Activated CD8-positive, alpha-beta memory T cell treated with anti-CD3 and anti-CD28 coated beads, Interleukin-2, amount 10 ng/mL, durations not matched to agents 7 days and 5 days (primary cell): Measurements from ENCODE around the gene DGKB. TPM values are rescaled to one million over a fixed set of nuclear protein-coding genes. Genes with fewer than 3 reads are reported as not detected.

ENCODE experiments used
- ATAC-seq: fragments of 150-1000 bp; cut with Tn5 transposase; one replicate; pipeline ENCODE4 v1.10.0; 2021; ENCODE audit warnings: moderate library complexity
- CTCF ChIA-PET: fragments of 350-600 bp; sonication (Branson Sonifier 250); formaldehyde crosslinking; loops from one replicate; lab custom pipeline; 2021; ENCODE audit warnings: antibody characterized with exemption; lab: Charles Lee
- DNase-seq: peaks from one replicate; pipeline ENCODE4 v3.0.0-alpha.2; 2020
- H3K27ac Mint-ChIP-seq: one replicate; pipeline ENCODE4 v1.8.0; 2021; ENCODE audit warnings: mild to moderate bottlenecking, mixed read lengths
- H3K27me3 Mint-ChIP-seq: one replicate; pipeline ENCODE4 v1.8.0; 2021; ENCODE audit warnings: mixed read lengths
- H3K36me3 Mint-ChIP-seq: one replicate; pipeline ENCODE4 v1.8.0; 2021; ENCODE audit warnings: mild to moderate bottlenecking, mixed read lengths
- H3K4me1 Mint-ChIP-seq: one replicate; pipeline ENCODE4 v1.8.0; 2021; ENCODE audit warnings: mixed read lengths
- H3K4me3 Mint-ChIP-seq: one replicate; pipeline ENCODE4 v1.8.0; 2021; ENCODE audit warnings: mild to moderate bottlenecking, moderate library complexity, mixed read lengths
- H3K9me3 Mint-ChIP-seq: one replicate; pipeline ENCODE4 v1.8.0; 2022; ENCODE audit warnings: low read depth, mixed read lengths
- total RNA-seq, 2 experiments: library from RNA; stranded (reverse); gene quantifications; one replicate each; pipeline ENCODE4 v1.2.3, GENCODE V29; 2021

The DGKB gene
- total RNA-seq, 2 experiments from 2014 or later: not detected

DNA sequence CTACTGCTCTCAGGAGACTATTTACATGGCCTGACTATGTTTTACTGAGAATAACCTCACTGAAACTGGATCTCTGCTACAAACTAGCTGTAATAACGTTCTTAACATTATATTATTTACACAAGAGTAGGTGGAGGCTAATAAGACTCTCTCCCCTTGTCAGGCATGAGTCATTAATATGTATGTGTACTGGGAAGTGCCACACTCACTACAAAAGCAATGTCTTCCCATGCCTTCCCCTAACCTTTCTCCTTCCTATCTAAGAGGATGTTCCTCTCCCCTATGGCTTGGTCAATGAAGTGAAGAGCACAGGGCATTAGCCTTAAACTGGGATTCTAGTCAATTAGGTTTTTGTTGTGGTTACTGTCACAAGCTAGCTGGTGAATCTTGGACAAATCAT lies 147.9 kb downstream of the DGKB start:
- ATAC-seq (no peak), DNase-seq (no peak)
- no peaks in the 10 kb centered on the region for H3K4me1 Mint-ChIP-seq
- H3K36me3 Mint-ChIP-seq: no peaks in the 10 kb centered on the region
- H3K27me3 Mint-ChIP-seq: no peaks in the 10 kb centered on the region
- CTCF ChIA-PET: no interaction called here
- peaks cover 2% of the 10 kb centered on the region for H3K9me3 Mint-ChIP-seq
- no peak overlapping the region for H3K27ac Mint-ChIP-seq
- H3K4me3 Mint-ChIP-seq: no peak overlapping the region

DNA sequence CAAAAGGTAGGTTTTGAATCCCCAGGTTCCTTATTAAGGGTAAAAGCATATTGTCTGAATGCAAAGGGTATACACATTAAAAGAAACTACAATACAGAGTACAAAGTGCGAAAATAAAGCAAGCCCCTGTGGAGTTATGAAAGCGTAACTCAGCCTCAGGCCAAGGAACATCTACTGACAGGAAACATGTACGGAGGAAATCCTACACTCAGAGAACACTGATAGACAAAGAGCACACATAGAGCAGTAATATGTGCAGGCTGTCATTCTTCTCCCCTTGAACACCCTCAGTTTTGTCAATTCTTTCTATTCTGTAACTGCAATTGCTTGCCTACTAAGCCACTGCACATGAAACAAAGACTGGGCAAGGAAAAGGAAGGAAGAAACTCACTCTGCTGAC lies 150.2 kb downstream of the DGKB start:
- no peak for ATAC-seq
- CTCF ChIA-PET: no interaction called here

GRCh38 chr7:14751461-14751860 lies 151.1 kb downstream of the DGKB start:
- Mint-ChIP-seq H3K27ac (no peak overlapping the region), H3K36me3 (no peaks in the 10 kb centered on the region), H3K27me3 (no peaks in the 10 kb centered on the region), H3K9me3 (no peaks in the 10 kb centered on the region), H3K4me1 (no peaks in the 10 kb centered on the region), H3K4me3 (no peak overlapping the region)
- DNase-seq (no peak), ATAC-seq (no peak)
- CTCF ChIA-PET: no interaction called here

More for the DNA sequence above, 150.2 kb downstream of the DGKB start:
- Mint-ChIP-seq H3K27ac (no peak overlapping the region), H3K4me1 (no peaks in the 10 kb centered on the region), H3K4me3 (no peak overlapping the region), H3K27me3 (no peaks in the 10 kb centered on the region), H3K36me3 (no peaks in the 10 kb centered on the region), H3K9me3 (no peaks in the 10 kb centered on the region)
- DNase-seq: no peak

DNA sequence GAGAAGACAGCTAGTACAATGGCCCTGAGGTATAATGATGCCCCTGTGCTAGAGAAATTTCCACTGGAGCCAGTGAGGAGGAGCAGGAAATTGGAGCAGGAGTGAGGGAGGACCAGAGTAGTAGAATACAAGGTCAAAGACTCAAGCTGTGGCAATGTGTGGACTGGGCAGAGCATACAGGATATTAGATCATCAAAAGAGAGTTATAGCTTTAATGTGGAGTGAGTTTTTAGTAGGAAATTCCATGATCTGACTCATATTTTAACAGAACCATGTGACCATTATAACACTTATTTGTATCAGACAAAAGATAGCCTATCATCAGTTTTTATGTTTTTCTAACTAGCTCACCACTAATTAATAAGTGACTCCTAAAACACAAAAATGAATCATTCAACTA lies 154.1 kb downstream of the DGKB start:
- Mint-ChIP-seq H3K4me3 (no peak overlapping the region), H3K9me3 (peaks cover 4% of the 10 kb centered on the region), H3K27me3 (no peaks in the 10 kb centered on the region), H3K4me1 (no peaks in the 10 kb centered on the region), H3K27ac (no peak overlapping the region), H3K36me3 (no peaks in the 10 kb centered on the region)
- ATAC-seq (no peak), DNase-seq (no peak)
- CTCF ChIA-PET: no interaction called here

- peaks cover 4% of the 10 kb centered on the region for H3K9me3 Mint-ChIP-seq
- no peak for DNase-seq
- CTCF ChIA-PET: no interaction called here
- no peaks in the 10 kb centered on the region for H3K36me3 Mint-ChIP-seq
- ATAC-seq: no peak
- no peaks in the 10 kb centered on the region for H3K4me1 Mint-ChIP-seq
- no peak overlapping the region for H3K4me3 Mint-ChIP-seq
- no peak overlapping the region for H3K27ac Mint-ChIP-seq
- no peaks in the 10 kb centered on the region for H3K27me3 Mint-ChIP-seq
Measured at GRCh38 chr7:14747701-14748100, 154.8 kb downstream of the DGKB start.

DNA sequence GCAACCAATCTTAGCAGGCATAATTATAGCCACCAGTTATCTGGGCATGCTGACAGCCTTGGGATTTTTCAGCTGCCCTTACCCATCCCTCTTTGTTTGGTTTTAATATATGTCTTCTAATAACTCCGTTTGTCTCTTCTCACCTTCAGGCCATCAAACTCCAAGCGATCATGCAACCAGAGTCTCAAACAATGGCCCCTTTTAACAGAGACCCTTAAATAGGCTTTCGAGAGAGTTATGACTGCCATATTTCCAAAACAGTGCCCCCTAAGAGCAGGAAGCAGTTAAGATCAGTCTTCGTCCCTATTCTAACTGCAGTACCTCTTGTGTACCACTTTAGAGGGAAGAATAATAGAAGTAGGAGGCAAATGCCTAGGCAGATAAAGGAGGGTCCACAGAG lies 157.5 kb downstream of the DGKB start:
- H3K4me3 Mint-ChIP-seq: no peak overlapping the region
- H3K9me3 Mint-ChIP-seq: peaks cover 4% of the 10 kb centered on the region
- no peak for DNase-seq
- no peak overlapping the region for H3K27ac Mint-ChIP-seq
- H3K36me3 Mint-ChIP-seq: no peaks in the 10 kb centered on the region
- H3K27me3 Mint-ChIP-seq: no peaks in the 10 kb centered on the region
- CTCF ChIA-PET: no interaction called here
- H3K4me1 Mint-ChIP-seq: no peaks in the 10 kb centered on the region
- ATAC-seq: no peak

- Mint-ChIP-seq H3K36me3 (peaks cover 2% of the 10 kb centered on the region), H3K4me3 (no peak overlapping the region), H3K27me3 (no peaks in the 10 kb centered on the region), H3K9me3 (peaks cover 4% of the 10 kb centered on the region), H3K27ac (no peak overlapping the region), H3K4me1 (peaks cover 4% of the 10 kb centered on the region)
- ATAC-seq (no peak), DNase-seq (no peak)
- CTCF ChIA-PET: no interaction called here
Measured at GRCh38 chr7:14740606-14741005, 161.9 kb downstream of the DGKB start.

GRCh38 chr7:14739841-14740185 lies 162.7 kb downstream of the DGKB start:
- CTCF ChIA-PET: no interaction called here
- H3K4me3 Mint-ChIP-seq: no peak overlapping the region
- peaks cover 2% of the 10 kb centered on the region for H3K36me3 Mint-ChIP-seq
- H3K4me1 Mint-ChIP-seq: peaks cover 4% of the 10 kb centered on the region
- no peak for ATAC-seq
- H3K9me3 Mint-ChIP-seq: peaks cover 4% of the 10 kb centered on the region
- no peak for DNase-seq
- H3K27me3 Mint-ChIP-seq: no peaks in the 10 kb centered on the region
- H3K27ac Mint-ChIP-seq: no peak overlapping the region

DNA sequence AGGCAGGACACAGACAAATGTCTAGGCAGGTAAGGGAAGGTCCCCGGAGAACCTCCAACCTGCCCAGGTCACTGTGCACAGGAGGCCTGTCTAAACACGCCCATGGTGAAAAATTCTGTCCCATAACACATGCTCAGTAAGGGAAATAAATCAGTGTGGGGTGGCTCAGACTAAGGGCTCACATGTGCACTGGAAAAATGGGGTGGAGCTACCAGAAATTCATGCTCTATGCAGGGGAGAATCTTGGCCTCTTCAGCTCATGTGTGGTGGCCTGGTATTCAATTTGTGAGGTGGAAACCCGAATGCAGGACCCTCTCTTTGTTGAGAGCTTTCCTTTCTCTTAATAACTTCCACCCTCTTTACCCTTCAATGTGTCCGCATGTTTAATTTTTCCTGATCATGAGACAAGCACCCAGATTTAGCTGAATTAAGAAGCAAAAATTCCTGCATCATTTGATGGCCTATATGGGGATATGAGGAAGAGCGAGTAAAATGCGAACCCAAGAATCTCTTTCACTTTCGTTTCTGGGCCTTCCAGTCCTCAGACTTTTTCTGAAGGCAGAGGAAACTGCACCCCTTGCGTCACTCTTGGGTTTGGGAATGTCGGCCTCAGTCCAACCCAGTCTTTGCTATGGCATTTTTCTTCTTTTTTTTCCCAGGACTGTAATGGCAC lies 163.2 kb downstream of the DGKB start:
- Mint-ChIP-seq H3K4me1 (peaks cover 4% of the 10 kb centered on the region), H3K36me3 (peaks cover 2% of the 10 kb centered on the region), H3K9me3 (peaks cover 4% of the 10 kb centered on the region), H3K27me3 (no peaks in the 10 kb centered on the region), H3K27ac (no peak overlapping the region), H3K4me3 (no peak overlapping the region)
- DNase-seq: no peak
- CTCF ChIA-PET: no interaction called here
- ATAC-seq: no peak

DNA sequence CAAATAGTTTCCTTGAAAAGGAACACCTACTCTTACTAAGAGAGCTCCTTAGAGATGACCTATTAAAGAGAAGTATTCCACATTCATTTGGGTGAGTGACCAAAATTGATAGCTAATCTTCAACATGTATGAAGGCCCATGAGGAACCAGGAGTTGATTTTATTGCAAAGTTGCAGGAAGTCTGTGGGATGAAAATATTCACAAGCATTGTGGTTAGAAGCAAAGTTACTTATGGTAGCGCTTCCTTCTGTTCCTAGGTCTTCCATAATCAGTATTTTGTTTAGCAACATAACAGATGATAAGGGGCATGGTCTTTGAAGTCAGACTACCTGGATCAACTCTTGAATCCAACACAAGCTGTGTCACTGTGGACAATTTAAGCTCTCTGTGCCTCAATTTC lies 164.5 kb downstream of the DGKB start:
- peaks cover 2% of the 10 kb centered on the region for H3K36me3 Mint-ChIP-seq
- no peaks in the 10 kb centered on the region for H3K27me3 Mint-ChIP-seq

DNA sequence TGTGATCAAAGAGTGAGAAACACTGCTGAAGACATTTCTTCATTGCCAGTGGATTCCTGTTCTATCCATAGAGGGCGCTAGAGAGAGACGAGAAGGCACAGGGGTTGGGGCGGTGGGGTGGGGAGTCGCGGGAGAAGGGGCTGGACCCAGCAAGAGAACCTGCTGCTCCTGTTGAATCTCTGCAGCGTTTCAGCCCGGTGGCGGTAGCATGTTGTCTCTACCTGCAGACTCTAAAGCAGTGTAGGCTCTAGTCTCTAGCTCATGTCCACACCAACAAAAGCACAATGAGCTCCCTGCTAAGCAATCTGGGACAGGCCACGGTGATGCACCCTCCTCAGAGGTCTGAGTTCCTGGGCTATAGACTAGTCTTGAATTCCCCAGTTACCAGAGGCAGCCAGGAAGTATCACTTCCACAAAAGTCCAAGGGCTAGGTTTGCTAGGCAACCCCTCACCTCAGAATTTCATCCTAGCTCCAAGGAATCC lies 167.7 kb downstream of the DGKB start:
- H3K4me1 Mint-ChIP-seq: peaks cover 4% of the 10 kb centered on the region
- no peak for DNase-seq
- H3K4me3 Mint-ChIP-seq: no peak overlapping the region

More for the DNA sequence above, 164.5 kb downstream of the DGKB start:
- no peak overlapping the region for H3K27ac Mint-ChIP-seq
- no peak overlapping the region for H3K4me3 Mint-ChIP-seq
- peaks cover 4% of the 10 kb centered on the region for H3K4me1 Mint-ChIP-seq
- ATAC-seq (no peak), DNase-seq (no peak)
- no peaks in the 10 kb centered on the region for H3K9me3 Mint-ChIP-seq
- CTCF ChIA-PET: no interaction called here

DNA sequence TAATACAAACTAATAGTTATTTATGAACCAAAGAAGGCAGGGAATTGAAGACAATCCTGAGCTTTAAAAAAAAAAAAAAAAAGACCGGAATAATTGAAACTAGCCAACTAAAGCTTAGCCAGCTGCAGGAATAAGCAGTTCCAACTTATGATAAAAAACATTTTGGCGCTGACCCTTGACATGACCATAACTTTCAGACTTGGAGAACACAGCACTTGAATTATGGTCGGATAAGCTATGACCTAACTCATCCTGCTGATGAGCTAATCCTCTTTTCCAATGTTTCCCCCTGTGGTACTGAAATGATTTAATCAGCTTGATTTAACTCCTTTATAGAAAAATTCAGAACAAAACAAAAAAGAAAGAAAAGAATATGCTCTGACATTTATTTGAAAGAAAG lies 181.8 kb downstream of the DGKB start:
- Mint-ChIP-seq H3K27me3 (peaks cover 3% of the 10 kb centered on the region), H3K4me3 (no peak overlapping the region), H3K36me3 (no peaks in the 10 kb centered on the region), H3K9me3 (no peaks in the 10 kb centered on the region), H3K27ac (no peak overlapping the region), H3K4me1 (no peaks in the 10 kb centered on the region)
- no peak for ATAC-seq
- DNase-seq: no peak
- CTCF ChIA-PET: no interaction called here

More for the DNA sequence above, 167.7 kb downstream of the DGKB start:
- Mint-ChIP-seq H3K36me3 (peaks cover 2% of the 10 kb centered on the region), H3K27me3 (no peaks in the 10 kb centered on the region), H3K9me3 (no peaks in the 10 kb centered on the region), H3K27ac (no peak overlapping the region)
- ATAC-seq: no peak
- CTCF ChIA-PET: no interaction called here

DNA sequence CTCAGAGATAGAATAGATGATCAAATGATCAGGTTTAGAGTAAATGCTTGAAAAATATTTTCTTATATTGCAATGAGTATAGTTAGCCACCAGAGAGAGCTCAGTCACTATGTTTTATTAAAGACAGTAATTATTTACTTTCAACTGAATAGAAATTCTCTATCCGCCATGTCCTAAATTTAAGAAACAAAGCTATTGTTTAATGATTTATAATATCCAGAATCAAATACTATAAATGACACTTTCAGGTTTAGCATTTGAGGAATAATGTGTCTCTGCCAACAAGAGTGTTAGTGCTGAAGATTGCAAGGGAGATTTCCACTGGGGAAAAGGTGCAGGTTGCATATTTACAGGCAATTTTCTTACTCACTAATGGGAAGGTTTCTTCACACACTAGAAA lies 184.7 kb downstream of the DGKB start:
- no peak for ATAC-seq

DNA sequence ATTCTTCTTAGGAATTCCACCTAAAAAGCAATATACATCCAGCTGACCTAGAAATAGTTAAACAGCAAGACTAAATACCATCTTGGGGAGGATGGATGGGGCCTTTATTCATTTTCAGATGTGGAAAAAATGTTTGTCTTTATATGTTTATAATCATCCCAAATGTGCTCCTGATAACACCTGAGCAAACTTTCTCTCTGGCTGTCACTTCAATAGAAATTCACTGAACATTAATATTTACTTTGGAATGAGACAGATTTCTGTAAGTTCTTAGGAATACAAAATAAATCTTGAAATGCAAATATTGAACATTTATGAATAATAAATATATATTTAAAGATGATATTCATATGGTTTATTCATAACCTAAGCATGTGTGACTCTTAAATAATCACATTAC lies 185.4 kb downstream of the DGKB start:
- Mint-ChIP-seq H3K9me3 (no peaks in the 10 kb centered on the region), H3K27ac (no peak overlapping the region), H3K4me1 (peaks cover 13% of the 10 kb centered on the region), H3K27me3 (peaks cover 3% of the 10 kb centered on the region), H3K4me3 (no peak overlapping the region), H3K36me3 (no peaks in the 10 kb centered on the region)
- ATAC-seq (no peak), DNase-seq (no peak)
- CTCF ChIA-PET: interaction anchor here (0.7 kb wide), 1 partner anchor 298 kb away, joined by 3 read pairs; no protein-coding TSS in a partner anchor

More for the DNA sequence above, 184.7 kb downstream of the DGKB start:
- no peak for DNase-seq
- Mint-ChIP-seq H3K36me3 (no peaks in the 10 kb centered on the region), H3K4me1 (peaks cover 13% of the 10 kb centered on the region), H3K9me3 (no peaks in the 10 kb centered on the region), H3K27me3 (peaks cover 3% of the 10 kb centered on the region), H3K4me3 (no peak overlapping the region), H3K27ac (no peak overlapping the region)
- CTCF ChIA-PET: interaction anchor here (0.7 kb wide), 1 partner anchor 298 kb away, joined by 3 read pairs; no protein-coding TSS in a partner anchor
